ENCODE measurements around the gene PGLYRP4.

- no peak for TF ChIP-seq ZNF600 (tag by site-specific recombination; IDR thresholded peaks at IDR 0.05)
- no peak for TF ChIP-seq TRIM28 (IDR thresholded peaks at IDR 0.05; ENCODE audit: borderline replicate concordance, low read length)
- no peak for TF ChIP-seq ZNF571 (tag by site-specific recombination; IDR thresholded peaks at IDR 0.05)
- no peak for TF ChIP-seq CTCF (tag by site-specific recombination; IDR thresholded peaks at IDR 0.05)
- no peak for TF ChIP-seq PBX3 (CRISPR knock-in tag; IDR thresholded peaks at IDR 0.05)
- no peak for TF ChIP-seq TCF7L2 (IDR thresholded peaks at IDR 0.05; ENCODE audit: borderline replicate concordance, low read depth, low read length)
- TF ChIP-seq PRDM10 (tag by site-specific recombination; IDR thresholded peaks at IDR 0.05), result no peak
- no peak for TF ChIP-seq SP2 (tag by site-specific recombination; IDR thresholded peaks at IDR 0.05)
- no peak for TF ChIP-seq ZNF366 (tag by site-specific recombination; conservative IDR thresholded peaks at IDR 0.05)
- TF ChIP-seq SCRT2 (tag by site-specific recombination; IDR thresholded peaks at IDR 0.05), result no peak
- no peak for TF ChIP-seq GLIS1 (tag by site-specific recombination; IDR thresholded peaks at IDR 0.05)
Observed at GRCh38 chr1:153345187-153346076, 3.2 kb downstream of the PGLYRP4 start.

Measured in HEK293 (cell line).